ENCODE measurements around the gene NRG2. TPM values are rescaled to one million over a fixed set of nuclear protein-coding genes. Genes with fewer than 3 reads are reported as not detected.
A peak's percentile ranks its signal among the peaks of the same experiment; 100 is the strongest.

The NRG2 gene
- total and polyA plus RNA-seq, 2 of the 8 experiments (the other 6 are each of a cell fraction or from before 2014, with no cell fraction given), result 0.27 to 0.54 TPM

GRCh38 chr5:139837711-139838380 is 205.3 kb downstream of the NRG2 start:
- no peak overlapping the region for H3K9ac ChIP-seq (replicated peaks in 1 of 4; ENCODE audit: extremely low read depth in 1 of 4, low read depth in 3 of 4, low read length in 3 of 4)
- no peak overlapping the region for H4K5ac ChIP-seq (ENCODE audit: insufficient read length, low read depth, low read length)
- H2BK12ac ChIP-seq (ENCODE audit: low read depth, low read length), result no peak overlapping the region
- peaks cover 0 to 3% (median 0%) of the 10 kb centered on the region in 4 experiments; a peak in 2 of 7 replicates for H3K27me3 ChIP-seq (replicated peaks in 1 of 4; ENCODE audit: control insufficient read depth in 3 of 4, extremely low read depth in 1 of 4, insufficient read depth in 3 of 4, low read length in 3 of 4)
- H3K18ac ChIP-seq (ENCODE audit: extremely low read depth, low read length), result no peak overlapping the region
- no peaks in the 10 kb centered on the region for H3K4me1 ChIP-seq (replicated peaks in 1 of 4; ENCODE audit: control insufficient read depth in 3 of 4, insufficient read depth in 4 of 4, low read length in 3 of 4)
- DNase-seq (ENCODE audit: low read depth in 1 of 2, low spot score in 2 of 2) (no peak), FAIRE-seq (no peak)
- H3K14ac ChIP-seq (ENCODE audit: insufficient read length), result no peak overlapping the region
- no peak overlapping the region for H4K91ac ChIP-seq (replicated peaks; ENCODE audit: insufficient read length, low read length)
- 86% methylated on average over 10 of the region's 10 CpGs; no CpG with 5 or more reads in 1 of the 2 experiments for WGBS, 2 experiments (ENCODE audit: extremely low coverage in 1 of 2, insufficient coverage in 1 of 2, insufficient read length in 1 of 2, insufficient replicate concordance in 2 of 2, low coverage in 1 of 2, low lambda C conversion rate in 2 of 2, missing lambda C conversion rate in 1 of 2)
- CTCF ChIA-PET (ENCODE audit: partially characterized antibody), result interaction anchor here (1.0 to 5.9 kb wide), 14 partner anchors 9 to 131 kb away, joined by 3 to 75 read pairs (median 6); no protein-coding TSS in a partner anchor
- no peak overlapping the region for H2AFZ ChIP-seq (ENCODE audit: low read length)
- H3K23ac ChIP-seq (ENCODE audit: insufficient read length), result no peak overlapping the region
- no peaks in the 10 kb centered on the region for H3K79me1 ChIP-seq (ENCODE audit: low read depth, low read length)
- H3K9me3 ChIP-seq (ENCODE audit: insufficient read depth in 2 of 2, low read depth in 1 of 2, low read length in 1 of 2), result no peaks in the 10 kb centered on the region
- TF ChIP-seq CTCF (IDR thresholded peaks at IDR 0.05; ENCODE audit: control extremely low read depth in 1 of 3, insufficient read depth in 1 of 3, low read depth in 1 of 3, low read length in 3 of 3), result peak in 1 of 3 experiments; percentile 8; a peak in 1 of 4 replicates
- no peak for TF ChIP-seq KDM4A (IDR thresholded peaks at IDR 0.05; ENCODE audit: low read depth, low read length, severe bottlenecking)
- TF ChIP-seq MAX (IDR thresholded peaks at IDR 0.05), result no peak
- H2BK5ac ChIP-seq (ENCODE audit: low read depth, low read length), result no peak overlapping the region
- H3K23me2 ChIP-seq (ENCODE audit: low read depth, low read length), result peaks cover 8% of the 10 kb centered on the region; the same call in 1 of the 2 replicates
- H4K8ac ChIP-seq (ENCODE audit: extremely low read depth, insufficient read depth, low read length), result no peak overlapping the region
- no peaks in the 10 kb centered on the region for H3K36me3 ChIP-seq (ENCODE audit: control insufficient read depth in 2 of 4, insufficient read depth in 4 of 4, low read length in 3 of 4)
- H4K20me1 ChIP-seq (replicated peaks in 1 of 2; ENCODE audit: control insufficient read depth in 1 of 2, insufficient read depth in 2 of 2, low read length in 2 of 2), result no peaks in the 10 kb centered on the region
- POLR2A ChIA-PET (ENCODE audit: partially characterized antibody), result no interaction called here
- H3K79me2 ChIP-seq (ENCODE audit: control insufficient read depth in 1 of 2, insufficient read depth in 2 of 2, low read length in 2 of 2), result no peaks in the 10 kb centered on the region
- no peak overlapping the region for H3K4ac ChIP-seq (replicated peaks; ENCODE audit: insufficient read length, low read depth, low read length)
- H2BK120ac ChIP-seq (replicated peaks; ENCODE audit: low read depth, low read length), result no peak overlapping the region
- no peak overlapping the region for H2AK5ac ChIP-seq (ENCODE audit: low read depth, low read length)
- H3K27ac ChIP-seq (ENCODE audit: low read depth, low read length), result no peak overlapping the region
- H2BK15ac ChIP-seq (ENCODE audit: low read length), result no peak overlapping the region
- no peak overlapping the region for H3K56ac ChIP-seq (replicated peaks; ENCODE audit: insufficient read length, low read depth, low read length)
- no peak overlapping the region for H3K4me2 ChIP-seq (ENCODE audit: insufficient read depth in 1 of 2, low read depth in 2 of 2, low read length in 2 of 2)
- no peak overlapping the region for H2BK20ac ChIP-seq (ENCODE audit: low read length)
- no peak overlapping the region for H3K4me3 ChIP-seq (ENCODE audit: extremely low read depth in 1 of 4, insufficient read depth in 2 of 4, low read depth in 3 of 4, low read length in 4 of 4)

Data from H1 (cell line).